Endothelial cell of umbilical vein (primary cell): ENCODE measurements around the gene KLHL6. TPM values are rescaled to one million over a fixed set of nuclear protein-coding genes. Genes with fewer than 3 reads are reported as not detected.

Experiments used
- BruUV-seq: library from RNA; stranded (reverse); fragments of 400-500 nt; replicated peaks from 2 replicates; lab custom pipeline; 2021; lab: Mats Ljungman, UMichigan
- CTCF ChIA-PET: fragments of 300-600, 350-600 bp; sonication (Branson Sonifier 250); formaldehyde crosslinking; loops from one replicate; lab custom pipeline; 2021; ENCODE audit warnings: antibody characterized with exemption, inconsistent platforms; lab: Charles Lee
- POLR2A ChIA-PET: fragments of 300-600, 350-600 bp; sonication (Branson Sonifier 250); formaldehyde crosslinking; loops from one replicate; lab custom pipeline; 2021; ENCODE audit warnings: antibody characterized with exemption, inconsistent platforms; lab: Charles Lee
- DNase-seq: peaks from one replicate; pipeline ENCODE4 v3.0.0-alpha.2; 2011; ENCODE audit warnings: low read depth, low spot score
- FAIRE-seq: peaks from 2 replicates; lab custom pipeline; 2011; peaks lifted over from hg19 to GRCh38; lab: Jason Lieb, UNC
- H2AFZ ChIP-seq: 2 replicates; pipeline ENCODE4 v1.6.0; 2012; ENCODE audit warnings: low read depth, low read length, control low read depth, inconsistent platforms
- H3K27ac ChIP-seq: 2 replicates; pipeline ENCODE4 v1.5.1; 2011; ENCODE audit warnings: low read depth, mild to moderate bottlenecking, control low read depth, low read length, moderate library complexity; ENCODE audit not compliant: insufficient read depth
- H3K27me3 ChIP-seq, 2 experiments: 2 replicates each; pipeline versions ENCODE4 v1.6.0 to v1.6.1; 2011; ENCODE audit warnings: low read length in 2 of 2, mixed read lengths in 1 of 2; ENCODE audit not compliant: control insufficient read depth in 2 of 2, insufficient read depth in 2 of 2
- H3K36me3 ChIP-seq, 2 experiments: 2 replicates in 1 of 2; 3 replicates in 1 of 2; pipeline ENCODE4 v1.5.1; 2011; ENCODE audit warnings: low read length in 2 of 2, mild to moderate bottlenecking in 1 of 2, moderate library complexity in 1 of 2; ENCODE audit not compliant: control insufficient read depth in 2 of 2, insufficient read depth in 2 of 2; ENCODE audit errors: extremely low read depth in 1 of 2
- H3K4me1 ChIP-seq: 3 replicates; pipeline ENCODE4 v1.5.1; 2011; ENCODE audit warnings: mild to moderate bottlenecking, low read length; ENCODE audit not compliant: control insufficient read depth, insufficient read depth; ENCODE audit errors: extremely low read depth
- H3K4me2 ChIP-seq: 2 replicates; pipeline ENCODE4 v1.6.1; 2011; ENCODE audit warnings: low read length, control low read depth, mixed read lengths; ENCODE audit not compliant: insufficient read depth
- H3K4me3 ChIP-seq, 3 experiments: fragments of 200-600 bp in 1 of 3; sonication (generic), shearing (Covaris generic) in 1 of 3; replicated peaks in 1 of 3; 2 replicates each; pipeline ENCODE4 v1.5.1; 2011 to 2016; ENCODE audit warnings: control low read depth in 3 of 3, low read length in 3 of 3, mild to moderate bottlenecking in 2 of 3, inconsistent platforms in 1 of 3, low read depth in 1 of 3, moderate library complexity in 1 of 3; ENCODE audit not compliant: insufficient read depth in 1 of 3
- H3K79me2 ChIP-seq: 2 replicates; pipeline ENCODE4 v1.6.0; 2012; ENCODE audit warnings: low read length, inconsistent platforms; ENCODE audit not compliant: control insufficient read depth, insufficient read depth
- H3K9ac ChIP-seq: replicated peaks from 2 replicates; pipeline ENCODE3; 2011; ENCODE audit warnings: low read length, control low read depth; ENCODE audit not compliant: insufficient read depth; ENCODE audit errors: extremely low read depth
- H3K9me1 ChIP-seq: replicated peaks from 3 replicates; pipeline ENCODE4 v1.6.0; 2011; ENCODE audit warnings: mild to moderate bottlenecking, low read length; ENCODE audit not compliant: control insufficient read depth, insufficient read depth; ENCODE audit errors: extremely low read depth
- H3K9me3 ChIP-seq: replicated peaks from 2 replicates; pipeline ENCODE4 v1.5.1; 2012; ENCODE audit warnings: low read length, inconsistent platforms; ENCODE audit not compliant: control insufficient read depth, insufficient read depth
- H4K20me1 ChIP-seq: replicated peaks from 2 replicates; pipeline ENCODE3; 2011; ENCODE audit warnings: mild to moderate bottlenecking, low read length; ENCODE audit not compliant: control insufficient read depth, insufficient read depth; ENCODE audit errors: extremely low read depth
- CTCF ChIP-seq, 2 donors: IDR thresholded peaks; 1 replicate in 1 of 2; 2 replicates in 1 of 2; pipeline ENCODE4 v1.5.1; 2011; ENCODE audit warnings: low read length in 2 of 2, mild to moderate bottlenecking in 2 of 2, moderate library complexity in 2 of 2, control low read depth in 1 of 2, inconsistent platforms in 1 of 2, low read depth in 1 of 2; ENCODE audit not compliant: insufficient read depth in 1 of 2; ENCODE audit errors: extremely low read depth in 1 of 2
- EZH2 ChIP-seq: IDR thresholded peaks from 2 replicates; pipeline ENCODE4 v1.6.1; 2012; ENCODE audit warnings: borderline replicate concordance, low read depth, mild to moderate bottlenecking, moderate library complexity, low read length, inconsistent platforms; ENCODE audit not compliant: severe bottlenecking
- FOS ChIP-seq: IDR thresholded peaks from 2 replicates; pipeline ENCODE4 v1.6.1; 2011; ENCODE audit warnings: mild to moderate bottlenecking, low read length, moderate library complexity, borderline replicate concordance; ENCODE audit not compliant: insufficient read depth
- GATA2 ChIP-seq: IDR thresholded peaks from 2 replicates; pipeline ENCODE4 v1.7.0; 2011; ENCODE audit warnings: low read depth, mild to moderate bottlenecking, moderate library complexity, mixed read lengths, low read length; ENCODE audit not compliant: insufficient read length, insufficient read depth
- JUN ChIP-seq: IDR thresholded peaks from 2 replicates; pipeline ENCODE4 v1.6.1; 2011; ENCODE audit warnings: borderline replicate concordance, low read depth; ENCODE audit not compliant: insufficient read length, insufficient read depth
- MYC ChIP-seq: IDR thresholded peaks from one replicate; pipeline ENCODE4 v1.6.1; 2011; ENCODE audit warnings: mild to moderate bottlenecking, low read depth, low read length
- POLR2A ChIP-seq: IDR thresholded peaks from 2 replicates; pipeline ENCODE4 v1.6.1; 2012; ENCODE audit warnings: low read depth, mild to moderate bottlenecking, control low read depth, low read length
- POLR2AphosphoS5 ChIP-seq: IDR thresholded peaks from 2 replicates; pipeline ENCODE4 v1.6.1; 2012; ENCODE audit warnings: low read depth, mild to moderate bottlenecking, control low read depth, low read length, moderate library complexity; ENCODE audit not compliant: insufficient read depth
- dilution Hi-C: fragments of 300-500 bp; cut with MboI; formaldehyde crosslinking; loops from one replicate; pipeline ENCODE4 v1.15.0; 2019; ENCODE audit warnings: low sequenced_read_pairs; ENCODE audit not compliant: extremely low pct_ligation_motif_present
- intact Hi-C: fragments of 100-400 bp; cut with micrococcal nuclease; formaldehyde crosslinking; loops from one replicate; pipeline ENCODE4 v1.10.0; 2022
- polyA plus RNA-seq, 4 experiments: library from polyadenylated mRNA; depleted of rRNA in 3 of 4; stranded (reverse) in 3 of 4; unstranded in 1 of 4; fragments of >200 nt; gene quantifications; 2 replicates each; pipeline versions ENCODE4 v1.2.1 to v1.2.3, GENCODE V29; 2011 to 2012; ENCODE audit warnings: missing spikeins in 1 of 4
- total RNA-seq: library from RNA; stranded (reverse); gene quantifications from 2 replicates; pipeline ENCODE4 v1.2.3, GENCODE V29; 2021
- TF ChIP-seq, protein P1 (sequence below): IDR thresholded peaks from 2 replicates; pipeline ENCODE4 v1.6.1; 2011; ENCODE audit not compliant: insufficient read depth, insufficient read length

Gene KLHL6
- total and polyA plus RNA-seq, 2 donors (not counting 3 experiments of a cell fraction or from before 2014, with no cell fraction given) = 5.7 to 12.6 TPM

DNA sequence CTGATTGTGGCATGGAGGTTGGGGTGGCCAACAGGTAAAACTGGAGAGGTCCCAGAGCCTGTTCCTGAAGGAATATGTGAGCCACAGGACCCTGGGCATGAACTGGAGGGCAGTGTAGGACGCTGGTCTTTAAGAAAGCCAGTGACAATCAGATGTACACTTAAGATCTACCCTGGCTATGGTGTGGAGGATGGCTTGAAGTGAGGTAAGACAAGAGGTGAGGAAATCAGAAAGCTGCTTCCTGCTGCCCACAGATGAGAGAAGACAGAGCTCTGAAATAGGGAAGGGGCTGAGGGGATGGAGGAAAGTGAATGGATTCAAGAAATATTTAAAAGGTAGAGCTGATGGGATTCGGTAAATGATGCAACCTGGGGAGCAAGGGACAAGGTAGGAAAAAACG lies 22.7 kb upstream of the KLHL6 start:
- H3K27ac ChIP-seq = no peak overlapping the region
- ChIA-PET CTCF (interaction anchor here (2.4 kb wide), 1 partner anchor 14 kb away, joined by 9 read pairs; no protein-coding TSS in a partner anchor), POLR2A (no interaction called here)
- H3K79me2 ChIP-seq = no peaks in the 10 kb centered on the region
- H3K9me3 ChIP-seq = no peaks in the 10 kb centered on the region
- H3K4me1 ChIP-seq = peaks cover 11% of the 10 kb centered on the region
- H3K9me1 ChIP-seq = no peaks in the 10 kb centered on the region
- no peak overlapping the region for H3K4me3 ChIP-seq
- peaks cover 24 to 27% of the 10 kb centered on the region in 2 experiments for H3K27me3 ChIP-seq
- H2AFZ ChIP-seq = no peak overlapping the region
- FAIRE-seq (no peak), DNase-seq (no peak)
- no peak overlapping the region for H3K4me2 ChIP-seq
- H3K36me3 ChIP-seq = no peaks in the 10 kb centered on the region
- no peaks in the 10 kb centered on the region for H4K20me1 ChIP-seq
- H3K9ac ChIP-seq = no peak overlapping the region
- BruUV-seq = no TSS peak
- dilution Hi-C loops (no loop called here), intact Hi-C loops (no loop called here)
- TF ChIP-seq FOS (no peak), JUN (no peak), GATA2 (no peak), MYC (no peak), CTCF (IDR thresholded peaks at IDR 0.05; ENCODE audit: extremely low read depth in 1 of 2, insufficient read depth in 1 of 2, low read depth in 1 of 2, low read length in 2 of 2) (no peak)

GRCh38 chr3:183577346-183577745 lies 21.8 kb upstream of the KLHL6 start:
- H3K27ac ChIP-seq = no peak overlapping the region
- H4K20me1 ChIP-seq = no peaks in the 10 kb centered on the region

More at GRCh38 chr3:183577346-183577745, 21.8 kb upstream of the KLHL6 start:
- H3K27me3 ChIP-seq = peaks cover 24 to 31% of the 10 kb centered on the region in 2 experiments
- H3K4me3 ChIP-seq = no peak overlapping the region
- no peaks in the 10 kb centered on the region for H3K36me3 ChIP-seq
- no peak overlapping the region for H2AFZ ChIP-seq
- BruUV-seq = no TSS peak
- H3K9me1 ChIP-seq = no peaks in the 10 kb centered on the region
- POLR2A ChIA-PET = no interaction called here
- DNase-seq (no peak), FAIRE-seq (no peak)
- no peaks in the 10 kb centered on the region for H3K9me3 ChIP-seq
- intact Hi-C loops (no loop called here), dilution Hi-C loops (no loop called here)
- TF ChIP-seq EZH2 (no peak), GATA2 (no peak), POLR2A (no peak), CTCF (IDR thresholded peaks at IDR 0.05; ENCODE audit: extremely low read depth in 1 of 2, insufficient read depth in 1 of 2, low read depth in 1 of 2, low read length in 2 of 2) (no peak), MYC (no peak), POLR2AphosphoS5 (no peak), FOS (no peak)
- TF ChIP-seq, protein P1, sequence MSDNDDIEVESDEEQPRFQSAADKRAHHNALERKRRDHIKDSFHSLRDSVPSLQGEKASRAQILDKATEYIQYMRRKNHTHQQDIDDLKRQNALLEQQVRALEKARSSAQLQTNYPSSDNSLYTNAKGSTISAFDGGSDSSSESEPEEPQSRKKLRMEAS = no peak
- no peak overlapping the region for H3K9ac ChIP-seq
- peaks cover 11% of the 10 kb centered on the region for H3K4me1 ChIP-seq
- H3K4me2 ChIP-seq = no peak overlapping the region
- CTCF ChIA-PET = interaction anchor here (2.4 kb wide), 1 partner anchor 15 kb away, joined by 9 read pairs; no protein-coding TSS in a partner anchor
- no peaks in the 10 kb centered on the region for H3K79me2 ChIP-seq
